WTC11 (cell line): Measurements from ENCODE around the gene TSC1. TPM values are rescaled to one million over a fixed set of nuclear protein-coding genes. Genes with fewer than 3 reads are reported as not detected.

ENCODE experiments used
- ATAC-seq: fragments of 200-7000 bp; cut with Tn5 transposase; 2 replicates; pipeline ENCODE4 v1.10.0; 2021; ENCODE audit warnings: mild to moderate bottlenecking, moderate library complexity
- CTCF ChIA-PET: fragments of 300-600 bp; sonication (Branson Sonifier 250); formaldehyde crosslinking; loops from one replicate; lab custom pipeline; 2021; ENCODE audit warnings: antibody characterized with exemption; lab: Charles Lee
- POLR2A ChIA-PET: fragments of 350-600 bp; sonication (Branson Sonifier 250); formaldehyde crosslinking; loops from one replicate; lab custom pipeline; 2021; ENCODE audit warnings: antibody characterized with exemption; lab: Charles Lee
- DNase-seq: peaks from one replicate; pipeline ENCODE4 v3.0.0; 2021; ENCODE audit warnings: low spot score
- H3K27ac Mint-ChIP-seq: 2 replicates; pipeline ENCODE4 v1.8.0; 2021; ENCODE audit warnings: mixed read lengths
- H3K27me3 Mint-ChIP-seq: 2 replicates; pipeline ENCODE4 v1.8.0; 2021; ENCODE audit warnings: low read depth, mild to moderate bottlenecking, moderate library complexity, mixed read lengths
- H3K36me3 Mint-ChIP-seq: 2 replicates; pipeline ENCODE4 v1.8.0; 2021; ENCODE audit warnings: mixed read lengths
- H3K4me1 Mint-ChIP-seq: 2 replicates; pipeline ENCODE4 v1.8.0; 2022; ENCODE audit warnings: mixed read lengths
- H3K4me3 Mint-ChIP-seq: 2 replicates; pipeline ENCODE4 v1.8.0; 2021; ENCODE audit warnings: mild to moderate bottlenecking, moderate library complexity, mixed read lengths
- H3K9me3 Mint-ChIP-seq: 2 replicates; pipeline ENCODE4 v1.8.0; 2021; ENCODE audit warnings: mixed read lengths
- CBFB ChIP-seq: sonication (generic); formaldehyde crosslinking; IDR thresholded peaks from 2 replicates; pipeline ENCODE4 v1.8.1; 2022; ENCODE audit warnings: mild to moderate bottlenecking, low read depth, missing genetic modification reagents
- NFE2L1 ChIP-seq: sonication (generic); formaldehyde crosslinking; IDR thresholded peaks from 2 replicates; pipeline ENCODE4 v1.8.1; 2023; ENCODE audit warnings: missing genetic modification reagents
- NFYB ChIP-seq: sonication (generic); formaldehyde crosslinking; conservative IDR thresholded peaks from 2 replicates; pipeline ENCODE4 v1.8.0; 2022; ENCODE audit warnings: low read depth, missing genetic modification reagents
- NR1H2 ChIP-seq: sonication (generic); formaldehyde crosslinking; IDR thresholded peaks from 2 replicates; pipeline ENCODE4 v1.9.0; 2021; ENCODE audit warnings: mild to moderate bottlenecking, moderate library complexity, missing genetic modification reagents
- TCF7 ChIP-seq: sonication (generic); formaldehyde crosslinking; IDR thresholded peaks from 2 replicates; pipeline ENCODE4 v1.8.0; 2022; ENCODE audit warnings: mild to moderate bottlenecking, low read depth, missing genetic modification reagents, moderate library complexity
- TEAD1 ChIP-seq: sonication (generic); formaldehyde crosslinking; IDR thresholded peaks from 2 replicates; pipeline ENCODE4 v1.8.0; 2022; ENCODE audit warnings: mild to moderate bottlenecking, missing genetic modification reagents
- TP53 ChIP-seq: sonication (generic); formaldehyde crosslinking; IDR thresholded peaks from 2 replicates; pipeline ENCODE4 v1.8.1; 2023; ENCODE audit warnings: mild to moderate bottlenecking, missing genetic modification reagents
- ZBTB21 ChIP-seq: sonication (generic); formaldehyde crosslinking; IDR thresholded peaks from 2 replicates; pipeline ENCODE4 v1.8.1; 2023; ENCODE audit warnings: mild to moderate bottlenecking, missing genetic modification reagents, borderline replicate concordance
- ZNF121 ChIP-seq: sonication (generic); formaldehyde crosslinking; IDR thresholded peaks from 2 replicates; pipeline ENCODE4 v1.8.0; 2023; ENCODE audit warnings: missing genetic modification reagents
- ZNF219 ChIP-seq: sonication (generic); formaldehyde crosslinking; IDR thresholded peaks from 2 replicates; pipeline ENCODE4 v1.8.0; 2023; ENCODE audit warnings: missing genetic modification reagents, mild to moderate bottlenecking, borderline replicate concordance
- ZNF232 ChIP-seq: sonication (generic); formaldehyde crosslinking; IDR thresholded peaks from 2 replicates; pipeline ENCODE4 v1.8.0; 2022; ENCODE audit warnings: mild to moderate bottlenecking, missing genetic modification reagents
- ZNF317 ChIP-seq: sonication (generic); formaldehyde crosslinking; IDR thresholded peaks from 2 replicates; pipeline ENCODE4 v1.8.1; 2023; ENCODE audit warnings: low read depth, mild to moderate bottlenecking, moderate library complexity, missing genetic modification reagents, borderline replicate concordance
- total RNA-seq: library from RNA; stranded (reverse); gene quantifications from 3 replicates; pipeline ENCODE4 v1.2.3, GENCODE V29; 2021
- TF ChIP-seq, protein P1 (sequence below): sonication (generic); formaldehyde crosslinking; IDR thresholded peaks from 2 replicates; pipeline ENCODE4 v1.8.0; 2023; ENCODE audit warnings: missing genetic modification reagents
- TF ChIP-seq, protein P2 (sequence below): sonication (generic); formaldehyde crosslinking; IDR thresholded peaks from 2 replicates; pipeline ENCODE4 v1.8.0; 2023; ENCODE audit warnings: missing genetic modification reagents, mild to moderate bottlenecking, borderline replicate concordance
- TF ChIP-seq, protein P3 (sequence below): sonication (generic); formaldehyde crosslinking; IDR thresholded peaks from 2 replicates; pipeline ENCODE4 v1.8.0; 2022; ENCODE audit warnings: mild to moderate bottlenecking, missing genetic modification reagents
- TF ChIP-seq, protein P4 (sequence below): sonication (generic); formaldehyde crosslinking; IDR thresholded peaks from 2 replicates; pipeline ENCODE4 v1.8.1; 2023; ENCODE audit warnings: mild to moderate bottlenecking, missing genetic modification reagents
- TF ChIP-seq, protein P5 (sequence below): sonication (generic); formaldehyde crosslinking; IDR thresholded peaks from 2 replicates; pipeline ENCODE4 v1.8.0; 2022; ENCODE audit warnings: mild to moderate bottlenecking, missing genetic modification reagents

Gene TSC1
- total RNA-seq, 1 experiment from 2014 or later, result 52.9 TPM

DNA sequence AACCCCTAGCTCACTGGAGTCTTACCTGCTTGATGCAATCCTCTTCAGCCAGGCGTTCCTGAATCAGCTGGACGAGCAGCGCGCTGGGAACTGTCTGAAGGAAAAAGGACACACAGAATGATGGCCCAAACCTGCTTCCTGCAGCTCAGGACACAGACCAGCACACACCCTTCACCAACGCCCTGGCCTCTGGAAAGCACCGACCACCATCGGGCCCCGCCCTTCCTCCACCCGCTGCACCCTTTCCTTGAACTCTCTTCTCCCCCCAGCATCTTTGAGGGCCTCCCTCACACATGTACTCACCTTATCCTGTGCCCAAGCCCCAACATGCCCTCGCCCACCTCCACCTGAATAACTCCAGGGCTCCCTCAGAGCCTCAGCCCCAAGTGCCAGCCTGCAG is 89.6 kb downstream of the TSC1 start:
- no peaks in the 10 kb centered on the region for H3K27me3 Mint-ChIP-seq
- TF ChIP-seq, protein P1, sequence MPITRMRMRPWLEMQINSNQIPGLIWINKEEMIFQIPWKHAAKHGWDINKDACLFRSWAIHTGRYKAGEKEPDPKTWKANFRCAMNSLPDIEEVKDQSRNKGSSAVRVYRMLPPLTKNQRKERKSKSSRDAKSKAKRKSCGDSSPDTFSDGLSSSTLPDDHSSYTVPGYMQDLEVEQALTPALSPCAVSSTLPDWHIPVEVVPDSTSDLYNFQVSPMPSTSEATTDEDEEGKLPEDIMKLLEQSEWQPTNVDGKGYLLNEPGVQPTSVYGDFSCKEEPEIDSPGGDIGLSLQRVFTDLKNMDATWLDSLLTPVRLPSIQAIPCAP, result no peak
- TF ChIP-seq, all 79 proteins: peak for 0
- POLR2A ChIA-PET, result no interaction called here
- no peaks in the 10 kb centered on the region for H3K9me3 Mint-ChIP-seq
- no peak overlapping the region for H3K27ac Mint-ChIP-seq
- ATAC-seq (no peak), DNase-seq (no peak)
- CTCF ChIA-PET, result no interaction called here
- H3K4me1 Mint-ChIP-seq, result peaks cover 11% of the 10 kb centered on the region
- H3K36me3 Mint-ChIP-seq, result no peaks in the 10 kb centered on the region
- H3K4me3 Mint-ChIP-seq, result no peak overlapping the region

DNA sequence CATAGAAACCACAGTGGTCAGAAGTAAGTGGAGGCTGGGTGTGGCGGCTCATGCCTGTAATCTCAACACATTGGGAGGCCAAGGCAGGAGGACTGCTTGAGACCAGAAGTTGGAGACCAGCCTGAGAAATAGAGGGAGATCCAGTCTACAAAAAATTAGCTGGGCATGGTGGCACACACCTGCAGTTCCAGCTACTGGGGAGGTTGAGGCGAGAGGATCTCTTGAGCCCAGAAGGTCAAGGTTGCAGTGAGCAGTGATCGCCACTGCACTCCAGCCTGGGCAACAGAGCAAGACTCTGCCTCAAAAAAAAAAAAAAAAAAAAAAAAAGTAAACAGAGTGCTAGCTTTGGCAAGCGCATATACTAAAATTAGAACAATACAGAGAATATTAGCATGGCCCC is 90.9 kb downstream of the TSC1 start:
- H3K4me3 Mint-ChIP-seq, result no peak overlapping the region
- H3K36me3 Mint-ChIP-seq, result no peaks in the 10 kb centered on the region
- no peaks in the 10 kb centered on the region; the same call in 1 of the 2 replicates for H3K27me3 Mint-ChIP-seq
- no peak overlapping the region for H3K27ac Mint-ChIP-seq
- no peak for ATAC-seq
- H3K4me1 Mint-ChIP-seq, result peaks cover 21% of the 10 kb centered on the region
- CTCF ChIA-PET, result no interaction called here
- DNase-seq, result no peak
- no peaks in the 10 kb centered on the region for H3K9me3 Mint-ChIP-seq
- TF ChIP-seq, protein P2, sequence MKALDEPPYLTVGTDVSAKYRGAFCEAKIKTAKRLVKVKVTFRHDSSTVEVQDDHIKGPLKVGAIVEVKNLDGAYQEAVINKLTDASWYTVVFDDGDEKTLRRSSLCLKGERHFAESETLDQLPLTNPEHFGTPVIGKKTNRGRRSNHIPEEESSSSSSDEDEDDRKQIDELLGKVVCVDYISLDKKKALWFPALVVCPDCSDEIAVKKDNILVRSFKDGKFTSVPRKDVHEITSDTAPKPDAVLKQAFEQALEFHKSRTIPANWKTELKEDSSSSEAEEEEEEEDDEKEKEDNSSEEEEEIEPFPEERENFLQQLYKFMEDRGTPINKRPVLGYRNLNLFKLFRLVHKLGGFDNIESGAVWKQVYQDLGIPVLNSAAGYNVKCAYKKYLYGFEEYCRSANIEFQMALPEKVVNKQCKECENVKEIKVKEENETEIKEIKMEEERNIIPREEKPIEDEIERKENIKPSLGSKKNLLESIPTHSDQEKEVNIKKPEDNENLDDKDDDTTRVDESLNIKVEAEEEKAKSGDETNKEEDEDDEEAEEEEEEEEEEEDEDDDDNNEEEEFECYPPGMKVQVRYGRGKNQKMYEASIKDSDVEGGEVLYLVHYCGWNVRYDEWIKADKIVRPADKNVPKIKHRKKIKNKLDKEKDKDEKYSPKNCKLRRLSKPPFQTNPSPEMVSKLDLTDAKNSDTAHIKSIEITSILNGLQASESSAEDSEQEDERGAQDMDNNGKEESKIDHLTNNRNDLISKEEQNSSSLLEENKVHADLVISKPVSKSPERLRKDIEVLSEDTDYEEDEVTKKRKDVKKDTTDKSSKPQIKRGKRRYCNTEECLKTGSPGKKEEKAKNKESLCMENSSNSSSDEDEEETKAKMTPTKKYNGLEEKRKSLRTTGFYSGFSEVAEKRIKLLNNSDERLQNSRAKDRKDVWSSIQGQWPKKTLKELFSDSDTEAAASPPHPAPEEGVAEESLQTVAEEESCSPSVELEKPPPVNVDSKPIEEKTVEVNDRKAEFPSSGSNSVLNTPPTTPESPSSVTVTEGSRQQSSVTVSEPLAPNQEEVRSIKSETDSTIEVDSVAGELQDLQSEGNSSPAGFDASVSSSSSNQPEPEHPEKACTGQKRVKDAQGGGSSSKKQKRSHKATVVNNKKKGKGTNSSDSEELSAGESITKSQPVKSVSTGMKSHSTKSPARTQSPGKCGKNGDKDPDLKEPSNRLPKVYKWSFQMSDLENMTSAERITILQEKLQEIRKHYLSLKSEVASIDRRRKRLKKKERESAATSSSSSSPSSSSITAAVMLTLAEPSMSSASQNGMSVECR (CRISPR knock-in tag), result no peak
- no peak for TF ChIP-seq ZBTB21 (CRISPR knock-in tag)
- no peak for TF ChIP-seq NFE2L1 (CRISPR knock-in tag)
- no peak for TF ChIP-seq TP53 (CRISPR knock-in tag)
- TF ChIP-seq ZNF121 (CRISPR knock-in tag), result no peak
- no peak for TF ChIP-seq ZNF219 (CRISPR knock-in tag)
- TF ChIP-seq, protein P3, sequence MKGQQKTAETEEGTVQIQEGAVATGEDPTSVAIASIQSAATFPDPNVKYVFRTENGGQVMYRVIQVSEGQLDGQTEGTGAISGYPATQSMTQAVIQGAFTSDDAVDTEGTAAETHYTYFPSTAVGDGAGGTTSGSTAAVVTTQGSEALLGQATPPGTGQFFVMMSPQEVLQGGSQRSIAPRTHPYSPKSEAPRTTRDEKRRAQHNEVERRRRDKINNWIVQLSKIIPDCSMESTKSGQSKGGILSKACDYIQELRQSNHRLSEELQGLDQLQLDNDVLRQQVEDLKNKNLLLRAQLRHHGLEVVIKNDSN, result no peak
- TF ChIP-seq TEAD1 (CRISPR knock-in tag), result no peak
- TF ChIP-seq NFYB (CRISPR knock-in tag), result no peak
- TF ChIP-seq ZNF232, result no peak
- no peak for TF ChIP-seq CBFB
- TF ChIP-seq, protein P4, sequence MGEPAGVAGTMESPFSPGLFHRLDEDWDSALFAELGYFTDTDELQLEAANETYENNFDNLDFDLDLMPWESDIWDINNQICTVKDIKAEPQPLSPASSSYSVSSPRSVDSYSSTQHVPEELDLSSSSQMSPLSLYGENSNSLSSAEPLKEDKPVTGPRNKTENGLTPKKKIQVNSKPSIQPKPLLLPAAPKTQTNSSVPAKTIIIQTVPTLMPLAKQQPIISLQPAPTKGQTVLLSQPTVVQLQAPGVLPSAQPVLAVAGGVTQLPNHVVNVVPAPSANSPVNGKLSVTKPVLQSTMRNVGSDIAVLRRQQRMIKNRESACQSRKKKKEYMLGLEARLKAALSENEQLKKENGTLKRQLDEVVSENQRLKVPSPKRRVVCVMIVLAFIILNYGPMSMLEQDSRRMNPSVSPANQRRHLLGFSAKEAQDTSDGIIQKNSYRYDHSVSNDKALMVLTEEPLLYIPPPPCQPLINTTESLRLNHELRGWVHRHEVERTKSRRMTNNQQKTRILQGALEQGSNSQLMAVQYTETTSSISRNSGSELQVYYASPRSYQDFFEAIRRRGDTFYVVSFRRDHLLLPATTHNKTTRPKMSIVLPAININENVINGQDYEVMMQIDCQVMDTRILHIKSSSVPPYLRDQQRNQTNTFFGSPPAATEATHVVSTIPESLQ (CRISPR knock-in tag), result no peak
- no peak for TF ChIP-seq NR1H2 (CRISPR knock-in tag)
- TF ChIP-seq TCF7 (CRISPR knock-in tag), result no peak
- no peak for TF ChIP-seq ZNF317
- TF ChIP-seq, protein P5, sequence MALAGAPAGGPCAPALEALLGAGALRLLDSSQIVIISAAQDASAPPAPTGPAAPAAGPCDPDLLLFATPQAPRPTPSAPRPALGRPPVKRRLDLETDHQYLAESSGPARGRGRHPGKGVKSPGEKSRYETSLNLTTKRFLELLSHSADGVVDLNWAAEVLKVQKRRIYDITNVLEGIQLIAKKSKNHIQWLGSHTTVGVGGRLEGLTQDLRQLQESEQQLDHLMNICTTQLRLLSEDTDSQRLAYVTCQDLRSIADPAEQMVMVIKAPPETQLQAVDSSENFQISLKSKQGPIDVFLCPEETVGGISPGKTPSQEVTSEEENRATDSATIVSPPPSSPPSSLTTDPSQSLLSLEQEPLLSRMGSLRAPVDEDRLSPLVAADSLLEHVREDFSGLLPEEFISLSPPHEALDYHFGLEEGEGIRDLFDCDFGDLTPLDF, result no peak
- TF ChIP-seq, protein P1, result no peak
- TF ChIP-seq, all 79 proteins: peak for 0
- POLR2A ChIA-PET, result interaction anchor here (0.6 kb wide), 1 partner anchor 69 kb away, joined by 3 read pairs; no protein-coding TSS in a partner anchor
